ENCODE measurements around the gene KCTD8.

KCTD8 gene

DNA sequence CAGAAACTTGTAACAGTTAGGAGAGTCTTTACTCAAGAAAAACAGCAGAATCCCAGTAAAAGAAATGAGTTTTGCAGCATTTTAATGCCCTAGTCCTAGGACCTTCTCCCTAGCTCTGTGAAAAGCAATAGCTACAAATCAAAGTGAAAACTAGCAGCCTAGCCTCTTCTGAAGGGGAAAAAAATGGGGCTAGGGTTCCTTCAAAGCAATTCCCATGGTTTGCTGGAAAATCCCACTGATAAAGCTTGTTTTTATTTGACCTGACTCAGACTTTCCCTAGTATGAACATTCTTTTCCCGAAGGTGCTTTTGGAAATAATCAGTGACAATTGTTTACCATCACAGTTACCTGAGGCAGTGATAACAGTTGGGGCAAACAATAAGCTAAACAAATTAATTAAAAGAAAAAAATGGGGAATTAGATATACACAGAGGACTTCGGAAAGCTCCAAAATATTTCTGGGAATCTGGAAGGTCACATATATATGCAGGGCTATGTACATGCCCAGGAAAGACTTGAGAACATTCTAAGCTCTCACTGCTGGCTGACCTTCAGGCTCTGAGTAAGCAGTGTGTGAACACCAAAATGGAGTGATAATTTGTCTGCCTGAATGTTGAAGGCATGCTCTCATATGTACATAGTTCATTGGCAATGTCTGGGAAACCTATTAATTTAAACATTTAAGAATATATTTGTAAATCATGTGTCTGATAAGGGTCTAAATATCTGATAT is 285.9 kb downstream of the KCTD8 start:
- no peak for DNase-seq (ENCODE audit: low spot score)

DNA sequence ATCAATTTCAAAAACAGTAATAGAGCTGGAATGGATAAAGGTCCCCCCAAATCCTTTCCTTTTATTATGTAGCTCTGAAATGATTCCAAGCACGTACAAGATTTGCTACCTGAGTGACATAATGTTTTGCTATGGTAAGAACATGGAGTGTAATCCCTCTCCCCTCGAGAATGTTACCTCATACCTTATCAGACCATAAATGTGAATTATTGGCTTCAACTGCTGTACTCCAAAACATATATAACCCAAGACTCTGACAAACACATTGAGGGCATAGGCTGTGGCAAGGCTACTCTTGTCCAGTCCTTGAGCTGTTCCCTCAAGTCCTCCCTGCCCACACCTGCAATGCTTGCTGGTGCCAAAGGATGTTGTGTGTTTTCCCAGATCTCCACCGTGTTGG is 286.9 kb downstream of the KCTD8 start:
- DNase-seq (ENCODE audit: low spot score), result no peak

DNA sequence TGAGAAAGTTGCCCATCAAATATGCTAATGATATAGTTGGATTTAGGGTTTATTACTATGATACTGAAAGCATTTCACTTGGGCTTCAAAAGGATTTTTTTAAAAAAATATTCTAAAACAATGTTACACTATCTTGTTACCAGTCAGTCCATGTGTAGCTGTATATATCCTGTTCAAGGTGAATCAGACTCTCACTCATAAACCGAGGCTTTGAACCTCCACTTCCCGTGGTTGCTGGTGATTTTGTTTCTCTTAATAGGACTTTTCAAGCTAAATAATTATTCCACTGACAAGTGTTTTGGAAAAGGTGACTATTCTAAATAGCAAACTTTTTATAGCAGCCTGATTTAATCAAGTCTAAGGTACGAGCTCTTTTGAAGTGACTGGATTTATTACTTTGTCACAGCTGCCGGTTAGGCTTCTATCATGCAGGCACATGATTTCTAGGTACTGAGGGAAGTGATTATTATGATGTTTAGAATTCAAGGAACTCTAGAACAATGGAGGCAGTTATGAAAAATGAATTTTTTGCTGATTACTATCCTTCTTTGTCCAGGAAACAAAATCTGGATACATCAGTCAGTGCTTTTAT is 287.7 kb downstream of the KCTD8 start:
- no peak for DNase-seq (ENCODE audit: low spot score)

DNA sequence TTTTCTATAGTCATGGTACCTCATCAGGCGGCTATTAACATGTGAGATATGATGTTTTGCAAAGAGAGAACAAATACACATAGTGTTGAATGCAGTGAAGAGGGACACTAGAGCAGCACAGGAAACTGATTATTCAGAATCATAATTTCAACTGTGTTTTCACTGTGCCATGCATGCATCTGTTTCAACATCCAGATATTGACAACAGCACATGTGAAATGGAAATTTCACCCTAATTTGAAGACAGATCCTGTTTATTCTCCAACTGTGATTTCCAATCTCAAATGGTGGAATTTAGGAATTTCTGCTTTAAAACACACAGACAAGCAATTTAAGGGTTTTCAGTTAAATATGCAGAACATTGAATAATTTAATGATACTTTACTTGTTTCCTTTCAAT is 288.6 kb downstream of the KCTD8 start:
- DNase-seq (ENCODE audit: low spot score), result no peak

DNA sequence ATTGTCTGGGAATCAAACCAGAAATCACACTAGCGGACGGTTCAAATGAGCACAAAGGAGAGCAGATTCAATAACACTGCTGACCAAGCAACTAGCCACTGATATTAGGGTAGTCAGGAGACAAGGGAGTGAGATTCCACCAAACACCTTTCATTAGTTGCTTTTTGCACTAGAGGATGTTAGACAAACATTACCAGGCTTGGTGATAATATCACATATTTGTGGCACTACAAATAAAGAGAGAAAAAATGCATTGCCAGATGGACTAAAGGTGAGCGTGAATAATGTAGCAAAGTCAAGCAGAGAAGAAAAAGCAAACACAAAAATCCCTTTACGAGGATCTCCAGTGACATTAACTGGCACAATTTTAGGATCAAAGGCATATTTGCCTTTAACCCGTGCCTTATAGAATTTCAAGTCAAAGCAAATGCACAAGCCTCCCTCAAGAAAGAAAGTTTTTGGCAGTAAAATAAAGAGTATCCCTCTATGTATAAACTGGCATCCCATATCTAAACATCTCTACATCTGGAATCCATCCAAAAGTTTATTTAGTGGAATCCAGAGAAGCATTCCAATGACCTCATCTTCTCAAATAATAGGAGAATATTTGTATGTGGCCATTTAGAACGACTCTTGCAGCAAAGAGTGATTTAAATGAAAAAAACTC is 290.9 kb downstream of the KCTD8 start:
- no peak for DNase-seq (ENCODE audit: low spot score)

DNA sequence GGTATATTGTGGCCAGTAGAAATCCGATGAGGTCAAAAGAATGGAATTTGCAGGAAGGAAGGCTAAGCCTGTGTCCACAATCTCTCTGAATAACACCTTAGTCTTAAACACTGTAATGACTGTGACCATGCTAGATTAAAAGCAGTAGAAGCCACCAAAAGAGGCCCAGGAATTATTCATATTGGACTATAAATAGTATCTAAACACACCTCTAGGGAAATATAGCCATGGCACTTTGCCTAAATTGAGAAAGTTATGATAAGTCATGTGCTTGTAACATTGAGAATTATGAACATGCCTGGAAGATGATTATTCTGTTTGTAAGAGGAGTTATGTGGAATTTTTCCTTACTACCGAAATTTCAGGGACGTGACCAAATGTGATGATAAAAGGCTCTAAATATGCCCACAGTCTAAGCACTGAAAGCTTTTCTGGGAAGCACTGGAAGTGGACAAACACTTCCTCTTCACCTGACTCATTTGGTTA is 298.5 kb downstream of the KCTD8 start:
- DNase-seq (ENCODE audit: low spot score), result no peak

DNA sequence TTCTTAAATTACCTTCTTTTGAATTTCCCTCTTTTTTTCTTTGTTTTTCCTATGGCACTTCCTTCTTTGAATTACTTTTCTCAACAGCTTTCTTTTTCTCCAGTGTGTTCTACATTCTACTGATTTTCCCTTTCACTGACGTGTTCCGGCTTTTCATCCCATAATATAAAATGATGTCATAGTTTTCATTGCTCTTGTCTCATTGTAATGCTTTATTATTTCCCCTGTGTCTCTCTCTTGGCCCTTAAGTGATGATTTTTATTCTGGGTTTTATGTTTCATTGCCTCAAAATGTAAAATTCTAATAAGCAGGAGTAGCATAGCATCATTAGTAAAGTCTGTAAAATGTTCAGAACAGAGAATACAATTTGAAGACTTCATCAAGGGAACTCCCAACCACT is 299.3 kb downstream of the KCTD8 start:
- DNase-seq (ENCODE audit: low spot score), result no peak

DNA sequence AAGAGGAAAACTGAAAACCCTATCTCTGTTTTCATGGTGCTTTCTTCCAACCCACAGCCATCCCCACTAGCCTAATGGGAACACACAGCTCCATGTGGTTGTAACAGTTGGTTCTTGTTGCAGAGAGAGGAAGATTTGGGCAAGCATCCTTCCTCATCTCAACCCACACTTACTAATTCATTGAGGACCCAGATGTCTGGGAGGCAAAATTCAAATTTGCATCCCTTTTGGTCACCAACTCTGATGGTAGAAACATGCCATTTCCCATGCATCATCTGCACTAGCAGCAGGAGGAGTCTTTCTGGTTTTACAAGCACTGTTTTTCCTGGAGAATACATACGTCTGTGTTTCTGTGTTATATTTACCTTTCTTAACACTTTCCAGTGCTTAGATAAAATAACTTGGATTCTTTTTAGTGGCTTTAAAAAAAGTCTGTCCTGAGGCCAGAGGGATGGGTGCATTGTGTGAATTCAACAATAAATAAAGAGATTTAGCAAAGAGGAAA is 301.0 kb downstream of the KCTD8 start:
- DNase-seq (ENCODE audit: low spot score), result no peak

DNA sequence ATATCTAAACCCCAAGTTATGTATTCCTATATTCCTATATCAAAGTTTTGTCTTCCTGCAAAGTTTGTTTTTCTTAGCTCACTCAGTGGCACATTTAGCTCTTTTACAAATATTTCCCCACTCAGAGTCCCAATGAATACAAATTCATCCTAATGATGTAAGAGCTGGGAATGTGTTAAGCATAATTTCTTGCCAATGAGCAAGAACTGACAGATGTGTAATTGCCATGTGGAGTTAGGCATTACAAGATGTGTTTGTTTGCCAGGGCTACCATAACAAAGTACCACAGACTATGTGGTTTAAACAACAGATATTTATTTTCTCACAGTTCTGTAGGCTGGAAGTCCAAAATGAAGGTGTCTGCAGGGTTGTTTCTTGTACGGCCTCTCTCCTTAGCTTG is 302.1 kb downstream of the KCTD8 start:
- no peak for DNase-seq (ENCODE audit: low spot score)

DNA sequence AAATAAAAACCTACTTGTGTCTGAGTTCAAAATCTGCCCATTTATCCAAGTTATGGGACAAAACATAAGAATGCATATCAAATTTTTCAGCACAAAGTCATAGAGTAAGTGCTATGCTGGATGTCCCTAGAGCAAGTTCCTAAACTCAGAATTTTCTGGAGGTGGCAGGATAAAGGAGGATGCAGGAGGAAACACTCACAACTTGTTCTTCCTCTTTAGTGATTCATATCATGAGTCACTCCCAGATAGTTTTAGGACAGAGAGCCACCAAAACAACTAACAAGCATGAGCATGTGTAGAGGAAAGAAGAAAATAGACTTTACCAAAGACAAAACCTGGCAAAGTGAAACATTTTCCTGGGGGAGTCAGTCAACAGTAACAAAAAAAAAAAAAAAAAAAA is 302.7 kb downstream of the KCTD8 start:
- DNase-seq (ENCODE audit: low spot score), result no peak

DNA sequence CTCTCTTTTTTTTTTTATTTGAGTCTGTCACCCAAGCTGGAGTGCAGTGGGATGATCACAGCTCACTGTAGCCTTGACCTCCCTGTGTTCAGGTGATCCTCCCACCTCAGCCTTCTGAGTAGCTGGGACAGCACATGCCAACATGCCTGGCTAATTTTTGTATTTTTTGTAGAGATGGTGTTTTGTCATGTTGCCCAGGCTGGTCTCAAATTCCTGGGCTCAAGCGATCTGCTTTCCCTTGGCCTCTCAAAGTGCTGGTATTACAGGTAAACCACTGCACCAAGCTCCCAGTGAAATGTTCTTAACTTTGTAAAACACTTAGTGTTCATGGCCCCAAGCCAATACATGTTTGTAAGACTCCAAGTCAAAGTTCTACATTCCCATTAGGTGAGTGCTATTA is 316.1 kb downstream of the KCTD8 start:
- DNase-seq (ENCODE audit: low spot score), result no peak

Data from SW480 (cell line).